IgD-negative memory B cell (primary cell): ENCODE results near the gene FLOT2. TPM values are rescaled to one million over a fixed set of nuclear protein-coding genes. Genes with fewer than 3 reads are reported as not detected.
A peak's percentile ranks its signal among the peaks of the same experiment; 100 is the strongest.
"Not testable (repeated sequence)": the region's sequence is repeated elsewhere in the genome, so short reads cannot be mapped to it uniquely, and the experiment has no call there.

Source experiments
- H3K27ac Mint-ChIP-seq, 3 donors: one replicate each; pipeline ENCODE4 v1.8.0; 2020 to 2022; ENCODE audit warnings: mild to moderate bottlenecking in 3 of 3, mixed read lengths in 3 of 3, moderate library complexity in 1 of 3
- H3K27me3 Mint-ChIP-seq: one replicate; pipeline ENCODE4 v1.8.0; 2021; ENCODE audit warnings: mixed read lengths
- H3K36me3 Mint-ChIP-seq: one replicate; pipeline ENCODE4 v1.8.0; 2020; ENCODE audit warnings: mild to moderate bottlenecking, mixed read lengths
- H3K4me1 Mint-ChIP-seq, 3 donors: one replicate each; pipeline ENCODE4 v1.8.0; 2020 to 2022; ENCODE audit warnings: mixed read lengths in 3 of 3, mild to moderate bottlenecking in 1 of 3
- H3K4me3 Mint-ChIP-seq, 4 donors: one replicate each; pipeline ENCODE4 v1.8.0; 2020 to 2022; ENCODE audit warnings: mild to moderate bottlenecking in 4 of 4, mixed read lengths in 4 of 4, moderate library complexity in 3 of 4
- H3K9me3 Mint-ChIP-seq, 3 donors: one replicate each; pipeline ENCODE4 v1.8.0; 2020 to 2021; ENCODE audit warnings: mixed read lengths in 3 of 3, mild to moderate bottlenecking in 1 of 3
- polyA plus RNA-seq: library from polyadenylated mRNA; unstranded; fragments of 300-500 nt; fragmentation: Illumina TruSeq; gene quantifications from one replicate; pipeline ENCODE4 v1.2.3, GENCODE V29; 2021

FLOT2 gene
- polyA plus RNA-seq, 1 donor from 2014 or later: 400 TPM

DNA sequence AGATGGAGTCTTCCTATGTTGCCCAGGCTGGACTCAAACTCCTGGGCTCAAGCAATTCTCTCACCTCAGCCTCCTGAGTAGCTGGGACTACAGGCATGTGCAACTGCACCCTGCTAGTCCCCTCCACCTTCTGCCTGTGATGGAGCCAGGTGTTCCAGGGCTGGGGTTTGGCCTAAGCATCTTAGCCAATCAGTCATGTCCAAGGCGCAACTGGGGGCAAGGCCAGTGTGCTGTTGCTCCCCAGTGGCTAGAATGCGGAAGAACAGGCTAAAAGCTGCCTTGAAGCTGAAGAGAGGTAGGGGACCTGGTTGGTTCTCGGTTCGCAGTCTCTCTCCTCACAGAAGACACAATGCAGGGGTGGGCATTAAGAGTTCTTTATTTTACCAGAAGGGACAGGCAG, 18.6 kb downstream of the FLOT2 start:
- Mint-ChIP-seq H3K4me1 (peaks cover 0 to 5% (median 1%) of the 10 kb centered on the region in 3 donors), H3K27me3 (no peaks in the 10 kb centered on the region), H3K27ac (no peak overlapping the region), H3K9me3 (no peaks in the 10 kb centered on the region), H3K36me3 (peaks cover 2% of the 10 kb centered on the region), H3K4me3 (no peak overlapping the region)

DNA sequence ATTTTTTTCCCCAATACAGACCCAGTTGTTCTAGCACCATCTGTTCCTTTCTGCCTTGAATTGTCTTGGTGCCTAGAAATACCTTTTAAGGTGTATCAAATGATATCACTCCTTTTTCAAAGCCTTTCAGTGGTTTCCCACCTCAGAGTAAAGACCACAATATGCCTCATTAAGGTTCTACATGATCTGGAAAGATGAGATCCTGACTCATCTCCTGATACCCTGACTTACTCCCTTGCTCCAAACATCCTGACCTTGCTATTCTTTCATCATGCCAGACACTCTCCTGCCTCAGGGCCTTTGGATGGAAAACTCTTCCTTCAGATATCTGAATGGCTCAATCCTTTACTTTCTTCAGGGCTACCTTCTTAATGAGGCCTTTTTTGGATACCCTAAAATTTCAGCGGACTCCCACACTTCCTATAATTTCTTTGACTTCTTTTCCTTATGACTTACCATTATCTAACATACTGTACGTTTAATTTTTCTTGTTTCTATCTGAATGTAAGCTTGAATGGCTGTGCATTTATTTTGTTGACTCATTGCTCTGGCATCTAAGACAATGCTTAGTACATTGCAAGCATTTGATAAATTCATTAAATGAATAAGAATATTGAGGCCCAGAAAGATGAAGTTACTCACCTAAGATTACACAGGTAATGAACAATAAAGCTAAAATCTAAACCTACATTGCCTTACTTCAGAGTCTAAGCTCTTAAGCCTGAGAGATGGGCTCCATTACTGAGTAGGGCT, 19.2 kb downstream of the FLOT2 start:
- no peak overlapping the region for H3K4me3 Mint-ChIP-seq
- no peaks in the 10 kb centered on the region for H3K27me3 Mint-ChIP-seq
- H3K27ac Mint-ChIP-seq: peak overlapping the region in 2 of 3 donors; percentile 32 to 72
- H3K4me1 Mint-ChIP-seq: peaks cover 0 to 8% (median 5%) of the 10 kb centered on the region in 3 donors
- H3K36me3 Mint-ChIP-seq: peaks cover 2% of the 10 kb centered on the region
- H3K9me3 Mint-ChIP-seq: no peaks in the 10 kb centered on the region

DNA sequence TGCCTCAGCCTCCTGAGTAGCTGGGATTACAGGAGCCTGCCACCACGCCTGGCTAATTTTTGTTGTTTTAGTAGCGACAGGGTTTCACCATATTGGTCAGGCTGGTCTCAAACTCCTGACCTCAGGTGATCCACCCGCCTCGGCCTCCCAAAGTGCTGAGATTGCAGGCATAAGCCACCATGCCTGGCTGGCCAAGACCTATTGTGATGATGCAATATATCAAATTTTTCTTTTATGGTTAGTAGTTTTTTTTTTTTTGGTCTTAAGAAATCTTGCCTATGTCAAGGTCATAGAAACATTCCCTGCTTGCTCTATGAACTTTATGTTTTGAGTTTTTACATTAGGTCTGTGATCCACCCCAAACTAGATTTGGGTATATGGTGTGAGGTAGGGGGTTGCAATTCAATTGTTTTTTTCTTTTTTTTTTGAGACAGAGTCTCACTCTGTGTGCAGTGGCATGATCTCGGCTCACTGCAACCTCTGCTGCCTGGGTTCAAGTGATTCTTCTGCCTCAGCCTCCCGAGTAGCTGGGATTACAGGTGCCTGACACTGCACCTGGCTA, 20.3 kb downstream of the FLOT2 start:
- H3K27me3 Mint-ChIP-seq, H3K9me3 Mint-ChIP-seq, H3K4me3 Mint-ChIP-seq, H3K36me3 Mint-ChIP-seq, H3K27ac Mint-ChIP-seq: not testable (repeated sequence)
- peaks cover 0 to 11% (median 8%) of the 10 kb centered on the region in 3 donors for H3K4me1 Mint-ChIP-seq

DNA sequence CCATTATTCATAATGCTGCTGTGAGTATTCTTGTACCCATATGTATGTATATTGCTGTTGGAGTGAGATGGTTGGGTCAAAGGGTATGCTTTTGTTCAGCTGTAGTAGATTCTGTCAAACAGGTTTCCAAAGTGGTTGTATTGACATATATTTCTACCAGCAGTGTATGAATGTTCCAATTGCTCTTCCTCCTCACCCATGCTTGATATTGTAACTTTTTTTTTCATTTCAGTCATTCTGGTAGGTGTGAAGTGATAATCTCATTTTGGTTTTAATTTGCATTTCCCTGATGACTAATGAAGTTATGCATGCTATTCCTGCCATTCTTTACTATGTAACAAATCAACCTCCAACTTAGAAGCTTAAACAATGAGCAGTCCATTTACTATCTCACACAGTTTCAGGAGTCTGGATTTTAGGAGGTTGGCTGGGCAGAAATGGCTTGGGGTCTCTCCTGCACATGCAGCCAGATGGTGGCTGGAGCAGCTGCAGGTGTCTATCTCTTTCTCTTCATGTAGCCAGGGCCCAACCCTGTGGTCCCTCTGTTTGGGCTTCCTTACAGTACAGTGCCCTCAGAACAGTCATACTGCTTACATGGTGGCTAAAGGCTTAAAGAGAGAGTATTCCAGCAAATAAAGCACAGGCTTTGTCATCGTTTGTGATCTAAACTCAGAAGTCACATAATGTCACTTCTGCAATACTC, 21.5 kb downstream of the FLOT2 start:
- Mint-ChIP-seq H3K9me3 (no peaks in the 10 kb centered on the region), H3K4me3 (no peak overlapping the region), H3K27me3 (no peaks in the 10 kb centered on the region), H3K27ac (peak overlapping the region in 1 of 3 donors; percentile 14), H3K4me1 (peaks cover 4 to 16% (median 11%) of the 10 kb centered on the region in 3 donors), H3K36me3 (peaks cover 5% of the 10 kb centered on the region)

DNA sequence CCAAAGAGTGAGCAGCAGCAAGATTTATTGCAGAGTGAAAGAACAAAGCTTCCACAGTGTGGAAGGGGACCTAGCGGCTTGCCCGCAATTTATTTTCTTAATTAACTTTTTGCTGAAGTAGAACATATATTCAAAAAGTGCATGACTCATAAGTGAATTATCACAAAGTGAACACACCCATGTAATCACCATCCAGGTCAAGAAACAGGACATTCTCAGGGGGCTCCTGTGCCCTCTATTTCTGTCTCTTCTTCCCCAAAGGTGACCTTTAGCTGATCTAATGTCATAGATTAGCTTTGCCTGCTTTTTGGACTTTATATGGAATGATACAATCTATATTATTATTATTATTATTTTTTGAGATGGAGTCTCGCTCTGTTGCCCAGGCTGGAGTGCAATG, 22.8 kb downstream of the FLOT2 start:
- no peak overlapping the region for H3K27ac Mint-ChIP-seq

DNA sequence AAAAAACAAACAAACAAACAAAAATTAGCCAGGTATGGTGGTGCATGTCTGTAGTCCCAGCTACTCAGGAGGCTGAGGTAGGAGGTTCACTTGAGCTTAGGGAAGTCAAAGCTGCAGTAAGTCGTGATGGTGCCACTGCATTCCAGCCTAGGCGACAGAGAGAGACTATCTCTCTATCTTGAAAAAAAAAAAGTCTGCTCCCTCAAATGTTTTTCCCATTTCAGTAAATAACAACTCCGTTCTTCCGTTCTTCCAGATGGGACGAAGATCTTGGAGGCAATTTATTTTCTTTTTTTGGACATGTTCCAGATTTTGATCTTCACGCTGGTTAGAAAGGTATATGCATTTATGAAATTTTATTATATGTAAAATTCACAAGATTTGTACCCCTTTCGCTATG, 23.7 kb downstream of the FLOT2 start:
- Mint-ChIP-seq H3K4me1 (peaks cover 7 to 18% (median 13%) of the 10 kb centered on the region in 3 donors), H3K4me3 (no peak overlapping the region), H3K27me3 (no peaks in the 10 kb centered on the region), H3K27ac (no peak overlapping the region), H3K9me3 (no peaks in the 10 kb centered on the region), H3K36me3 (peaks cover 7% of the 10 kb centered on the region)

More for the DNA sequence above, 22.8 kb downstream of the FLOT2 start:
- no peak overlapping the region for H3K4me3 Mint-ChIP-seq
- no peaks in the 10 kb centered on the region for H3K9me3 Mint-ChIP-seq
- H3K36me3 Mint-ChIP-seq: peaks cover 7% of the 10 kb centered on the region
- no peaks in the 10 kb centered on the region for H3K27me3 Mint-ChIP-seq
- peaks cover 7 to 18% (median 13%) of the 10 kb centered on the region in 3 donors for H3K4me1 Mint-ChIP-seq

DNA sequence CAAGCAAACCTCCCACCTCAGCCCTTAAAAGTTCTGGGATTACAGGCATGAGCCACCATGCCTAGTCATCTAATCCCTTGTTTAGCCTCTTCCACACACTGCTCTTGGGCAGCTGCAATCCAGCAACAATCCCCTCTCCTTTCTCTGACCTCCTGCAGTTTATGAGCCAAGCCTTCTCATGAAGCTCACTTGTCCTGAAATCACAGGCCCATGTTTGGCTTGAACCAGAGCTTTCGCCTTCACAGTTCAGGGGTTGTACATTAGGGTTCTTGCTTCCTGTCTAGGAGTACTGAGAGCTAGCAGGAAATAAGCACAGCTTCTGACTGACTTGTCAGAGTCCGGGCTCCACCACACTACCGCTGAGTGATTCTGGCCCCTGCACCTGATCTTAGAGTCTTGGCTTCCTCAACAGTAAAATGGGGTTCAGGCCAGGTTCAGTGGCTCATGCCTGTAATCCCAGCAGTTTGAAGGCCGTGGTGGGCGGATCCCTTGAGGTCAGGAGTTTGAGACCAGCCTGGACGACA, 26.4 kb downstream of the FLOT2 start:
- Mint-ChIP-seq H3K27ac (peak overlapping the region; percentile 8 to 97 (median 97)), H3K4me1 (peaks cover 8 to 21% (median 10%) of the 10 kb centered on the region in 3 donors), H3K4me3 (peak overlapping the region; percentile 0 to 89 (median 47)), H3K9me3 (no peaks in the 10 kb centered on the region), H3K36me3 (peaks cover 5% of the 10 kb centered on the region), H3K27me3 (no peaks in the 10 kb centered on the region)

DNA sequence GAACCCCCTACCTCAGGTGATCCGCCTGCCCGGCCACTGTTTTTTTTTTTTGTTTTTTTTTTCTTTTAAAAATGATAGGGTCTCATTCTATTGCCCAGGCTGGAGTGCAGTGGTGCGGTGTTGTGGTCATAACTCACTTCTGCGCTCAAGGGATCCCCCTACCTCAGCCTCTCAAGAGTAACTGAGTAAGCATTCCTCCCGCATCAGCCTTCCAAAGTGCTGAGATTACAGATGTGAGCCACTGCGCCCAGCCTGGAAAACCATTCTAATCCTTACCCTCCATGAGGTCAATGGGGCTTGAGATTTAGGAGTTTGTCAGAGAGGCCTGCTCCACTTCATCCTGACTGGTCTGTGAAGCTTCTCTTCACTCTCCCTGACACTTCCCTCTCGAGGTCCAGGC, 30.3 kb downstream of the FLOT2 start:
- peak overlapping the region in 1 of 4 donors; percentile 77 for H3K4me3 Mint-ChIP-seq
- peak overlapping the region in 2 of 3 donors; percentile 54 to 61 for H3K27ac Mint-ChIP-seq
- H3K36me3 Mint-ChIP-seq: peaks cover 5% of the 10 kb centered on the region
- no peaks in the 10 kb centered on the region for H3K9me3 Mint-ChIP-seq
- H3K27me3 Mint-ChIP-seq: no peaks in the 10 kb centered on the region
- peaks cover 12 to 17% (median 15%) of the 10 kb centered on the region in 3 donors for H3K4me1 Mint-ChIP-seq

DNA sequence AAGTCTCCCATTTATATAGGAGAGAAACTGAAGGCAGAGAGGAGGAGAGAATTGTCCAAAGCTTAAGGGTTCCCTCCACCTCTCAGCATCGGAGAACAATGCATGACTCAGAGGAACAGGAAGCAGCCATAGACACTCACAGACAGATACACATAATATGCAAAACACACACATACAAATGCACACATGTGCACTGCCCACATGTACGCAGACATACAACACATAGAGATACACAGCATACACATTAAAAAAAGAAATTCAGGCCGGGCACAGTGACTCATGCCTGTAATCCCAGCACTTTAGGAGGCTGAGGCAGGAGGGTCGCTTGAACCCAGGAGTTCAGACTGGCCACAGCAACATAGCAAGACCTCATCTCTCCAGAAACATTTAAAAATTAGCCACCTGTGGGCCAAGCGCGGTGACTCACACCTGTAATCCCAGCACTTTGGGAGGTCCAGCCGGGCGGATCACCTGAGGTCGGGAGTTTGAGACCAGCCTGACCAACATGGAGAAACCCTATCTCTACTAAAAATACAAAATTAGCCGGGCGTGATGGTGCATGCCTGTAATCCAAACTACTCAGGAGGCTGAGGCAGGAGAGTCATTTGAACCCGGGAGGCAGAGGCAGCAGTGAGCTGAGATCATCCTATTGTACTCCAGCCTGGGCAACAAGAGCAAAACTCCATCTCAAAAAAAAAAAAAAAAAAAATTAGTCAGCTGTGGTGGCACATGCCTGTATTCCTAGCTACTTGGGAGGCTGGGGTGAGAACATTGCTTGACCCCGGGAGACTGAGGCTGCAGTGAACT, 31.4 kb downstream of the FLOT2 start:
- Mint-ChIP-seq H3K4me3 (peak overlapping the region in 3 of 4 donors; percentile 1 to 90 (median 51)), H3K9me3 (no peaks in the 10 kb centered on the region), H3K36me3 (peaks cover 3% of the 10 kb centered on the region), H3K4me1 (peaks cover 13% of the 10 kb centered on the region in 3 donors), H3K27ac (peak overlapping the region; percentile 8 to 86 (median 33)), H3K27me3 (no peaks in the 10 kb centered on the region)

DNA sequence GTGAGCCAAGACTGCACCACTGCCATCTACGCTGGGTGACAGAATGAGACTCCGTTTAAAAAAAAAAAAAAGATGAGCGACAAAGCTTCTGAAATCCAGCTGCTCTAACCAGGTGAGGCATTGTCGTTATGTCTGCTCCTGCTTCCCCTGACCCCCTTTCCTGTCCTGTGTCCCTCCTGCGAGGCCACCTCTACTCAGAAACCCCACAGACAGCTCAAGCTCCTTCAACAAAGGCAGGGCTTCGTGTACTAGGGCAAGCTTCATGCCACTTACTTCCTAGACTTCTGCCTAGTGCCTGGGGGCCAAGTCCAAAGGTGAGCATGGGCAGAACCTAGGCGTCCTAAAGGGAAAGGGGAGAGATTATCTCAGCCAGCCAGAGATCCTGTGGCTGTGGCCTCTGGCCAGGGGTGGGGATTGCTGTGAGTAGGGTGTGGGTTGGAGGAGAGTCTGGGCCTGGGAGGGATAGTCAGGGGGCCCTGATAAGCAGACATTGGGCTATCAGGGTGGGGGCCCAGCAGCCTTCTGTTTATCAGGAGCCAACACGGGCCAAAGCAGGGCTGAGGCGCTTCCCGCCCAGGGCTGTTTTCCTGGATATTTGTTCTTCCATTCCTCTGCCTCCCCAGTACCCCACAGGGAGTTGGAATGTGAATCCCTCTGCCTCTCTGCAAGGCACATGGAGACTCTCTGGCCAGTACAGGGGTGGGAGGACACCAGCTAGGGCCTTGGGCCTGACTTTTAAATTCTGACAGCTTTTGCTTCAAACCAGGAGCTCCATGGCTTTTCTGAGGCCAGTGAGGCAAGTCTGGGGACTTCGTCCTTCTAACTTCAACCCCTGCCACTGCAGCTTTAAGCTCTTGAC, 32.3 kb downstream of the FLOT2 start:
- peak overlapping the region in 3 of 4 donors; percentile 1 to 90 (median 51) for H3K4me3 Mint-ChIP-seq
- peaks cover 8 to 10% (median 10%) of the 10 kb centered on the region in 3 donors for H3K4me1 Mint-ChIP-seq
- no peaks in the 10 kb centered on the region for H3K9me3 Mint-ChIP-seq
- H3K27me3 Mint-ChIP-seq: no peaks in the 10 kb centered on the region
- H3K36me3 Mint-ChIP-seq: no peaks in the 10 kb centered on the region
- peak overlapping the region; percentile 8 to 86 (median 33) for H3K27ac Mint-ChIP-seq

DNA sequence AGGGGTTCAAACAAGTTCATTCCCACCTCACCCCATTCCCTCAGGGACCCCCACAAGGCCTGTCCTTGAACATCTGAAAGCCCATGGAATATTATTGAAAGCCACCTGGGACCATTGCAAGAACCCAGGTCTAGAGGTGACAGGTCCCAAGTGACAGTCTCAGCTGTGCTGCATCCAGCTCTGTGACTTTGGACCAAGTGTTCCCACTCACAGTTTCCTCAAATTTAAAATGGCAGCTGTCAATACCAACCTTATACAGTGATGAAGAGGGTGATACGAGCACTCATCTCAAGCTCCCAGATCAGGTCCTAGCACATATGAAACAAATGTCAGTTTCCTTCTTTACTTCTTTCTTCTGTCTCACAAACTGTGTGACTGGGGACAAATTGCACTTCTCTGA, 33.6 kb downstream of the FLOT2 start:
- Mint-ChIP-seq H3K4me1 (peaks cover 8 to 10% (median 10%) of the 10 kb centered on the region in 3 donors), H3K27ac (no peak overlapping the region), H3K9me3 (no peaks in the 10 kb centered on the region), H3K27me3 (no peaks in the 10 kb centered on the region), H3K36me3 (no peaks in the 10 kb centered on the region), H3K4me3 (no peak overlapping the region)

DNA sequence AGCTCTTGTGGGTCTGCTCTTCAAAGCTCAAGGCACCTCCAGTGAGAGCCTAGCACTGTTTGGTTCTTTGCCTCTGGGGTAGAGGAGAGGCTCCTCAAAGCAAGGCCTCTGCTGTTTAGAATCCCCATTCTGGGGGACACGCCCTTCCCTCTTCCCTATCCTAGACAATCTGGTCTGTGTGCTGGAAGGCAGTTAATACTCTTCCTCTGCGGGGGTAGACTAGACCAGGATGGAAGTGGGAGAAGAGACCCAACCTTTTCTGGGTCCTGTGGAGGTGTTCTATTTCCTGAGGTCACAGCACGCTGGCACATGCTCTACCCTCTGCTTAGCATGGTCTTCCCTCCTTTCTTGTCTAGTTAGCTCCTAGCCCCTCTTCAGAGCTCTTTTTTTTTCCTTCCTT, 35.0 kb downstream of the FLOT2 start:
- Mint-ChIP-seq H3K9me3 (no peaks in the 10 kb centered on the region), H3K36me3 (no peaks in the 10 kb centered on the region), H3K27ac (peak overlapping the region in 2 of 3 donors; percentile 29 to 73), H3K4me3 (no peak overlapping the region), H3K4me1 (peaks cover 7 to 13% (median 8%) of the 10 kb centered on the region in 3 donors), H3K27me3 (no peaks in the 10 kb centered on the region)

DNA sequence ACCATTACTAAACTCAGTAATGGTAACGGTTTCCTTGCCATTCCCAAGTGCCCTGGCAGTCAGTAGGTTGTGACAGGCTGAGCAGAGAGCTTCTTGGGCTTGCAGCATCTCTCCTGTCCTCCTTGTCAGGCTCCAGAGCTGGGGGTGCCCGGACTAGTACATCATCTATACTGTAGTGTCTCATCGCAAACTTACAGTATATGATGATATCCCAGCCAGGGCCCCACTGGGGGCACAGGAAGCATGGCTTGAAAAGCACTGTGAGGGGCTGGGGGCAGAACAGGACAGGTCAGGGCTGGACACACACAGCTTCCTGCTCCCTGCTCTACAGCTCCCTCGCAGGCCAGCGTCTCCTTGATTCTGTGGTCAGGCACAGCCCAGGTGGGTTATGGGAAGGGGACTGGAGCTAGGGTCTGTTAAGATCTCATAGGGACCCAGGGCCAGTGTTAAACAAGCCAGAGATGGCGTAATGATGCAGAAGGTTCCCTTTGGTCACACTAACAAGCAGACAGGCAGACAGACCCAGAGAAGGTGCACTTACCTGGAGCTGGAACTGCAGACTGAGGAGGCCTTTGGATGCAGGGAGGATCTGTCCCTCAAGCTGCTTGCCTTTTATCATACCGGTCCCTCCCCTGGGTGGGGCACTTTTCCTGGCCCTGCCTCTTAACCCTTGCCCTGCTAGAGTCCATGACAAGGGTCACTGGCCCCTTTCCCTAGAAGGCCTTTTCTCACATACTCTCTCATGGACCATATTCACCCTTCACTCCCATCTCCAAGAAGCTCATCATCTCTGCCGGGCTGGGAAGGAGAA, 35.9 kb downstream of the FLOT2 start:
- H3K27me3 Mint-ChIP-seq: no peaks in the 10 kb centered on the region
- peaks cover 7 to 13% (median 8%) of the 10 kb centered on the region in 3 donors for H3K4me1 Mint-ChIP-seq
- H3K36me3 Mint-ChIP-seq: no peaks in the 10 kb centered on the region
- H3K27ac Mint-ChIP-seq: peak overlapping the region in 2 of 3 donors; percentile 46 to 67
- H3K9me3 Mint-ChIP-seq: no peaks in the 10 kb centered on the region
- no peak overlapping the region for H3K4me3 Mint-ChIP-seq
